ENCODE data around the gene MT1M.
A peak's percentile ranks its signal among the peaks of the same experiment; 100 is the strongest.
"Not testable (repeated sequence)": the region's sequence is repeated elsewhere in the genome, so short reads cannot be mapped to it uniquely, and the experiment has no call there.

The MT1M gene

DNA sequence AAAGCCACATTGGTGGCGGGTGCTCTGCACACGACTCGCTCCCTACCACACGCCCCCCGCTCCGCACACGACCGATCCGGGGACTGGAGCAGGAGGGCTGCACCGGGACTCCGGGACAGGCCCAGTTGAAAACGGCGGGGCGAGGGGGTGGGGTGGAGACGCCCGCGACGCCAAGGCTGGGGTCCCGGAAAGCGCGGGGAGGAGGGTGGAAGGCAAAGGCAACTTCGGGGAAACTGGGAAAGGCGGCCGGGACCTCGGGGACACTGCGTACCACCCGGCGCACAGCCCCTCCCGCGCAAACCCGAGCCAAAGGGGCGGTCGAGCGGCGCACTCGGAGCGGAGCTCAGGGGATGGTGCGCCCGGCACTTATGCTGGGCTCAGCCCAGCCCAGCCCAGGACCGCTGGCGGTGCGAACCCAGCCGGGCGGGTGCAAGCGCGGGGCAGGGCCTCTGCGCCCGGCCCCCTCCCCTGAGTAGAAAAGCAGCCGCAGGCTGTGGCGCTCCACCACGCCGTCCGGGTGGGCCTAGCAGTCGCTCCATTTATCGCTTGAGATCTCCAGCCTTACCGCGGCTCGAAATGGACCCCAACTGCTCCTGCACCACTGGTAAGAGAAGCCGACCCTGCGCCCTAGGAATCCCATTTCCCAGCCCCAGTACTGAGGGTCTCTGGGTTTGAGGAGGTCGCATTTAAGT lies at the start of gene MT1M:
MT1M (plus strand) TSS at position 504 of the 692 bp plus-strand sequence; CDS start at position 577, 73 bp downstream.
- H3K9ac ChIP-seq (ENCODE audit: low read depth, low read length): peak within 1 kb of the TSS; percentile 37; the same call in 1 of the 2 replicates
- H3K36me3 ChIP-seq (ENCODE audit: insufficient read depth, low read length): no peaks in the 10 kb centered on the region
- H3K9me3 ChIP-seq (ENCODE audit: control insufficient read depth, insufficient read depth, low read length): no peaks in the 10 kb centered on the region
- H3K4me1 ChIP-seq (ENCODE audit: insufficient read depth, low read length): 0 out of 2 replicates have a peak, but pooled peaks cover 4% of the 10 kb centered on the region

DNA sequence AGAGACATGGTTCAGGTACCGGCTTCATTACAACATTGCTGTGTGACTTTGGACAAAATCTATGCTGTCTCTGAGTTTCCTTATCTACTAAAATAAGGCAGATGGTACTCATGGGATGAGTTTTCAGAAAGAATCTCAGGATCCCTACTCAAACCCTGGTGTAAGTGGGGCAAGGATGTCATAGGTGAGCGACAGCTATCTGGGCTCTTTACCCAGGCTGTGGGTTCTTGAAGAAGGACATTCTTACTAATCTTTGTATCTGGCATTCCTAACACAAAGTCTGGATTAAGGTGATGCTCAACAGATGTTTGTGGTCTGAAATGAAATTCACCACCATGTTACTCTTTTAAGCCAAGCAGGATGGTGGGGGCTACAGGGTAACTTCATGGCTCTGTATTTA lies 49.5 kb upstream of the MT1M start:
- not testable (repeated sequence) for H3K9ac ChIP-seq (ENCODE audit: low read depth, low read length); H3K9me3 ChIP-seq (ENCODE audit: control insufficient read depth, insufficient read depth, low read length); H3K36me3 ChIP-seq (ENCODE audit: insufficient read depth, low read length); H3K4me1 ChIP-seq (ENCODE audit: insufficient read depth, low read length)

DNA sequence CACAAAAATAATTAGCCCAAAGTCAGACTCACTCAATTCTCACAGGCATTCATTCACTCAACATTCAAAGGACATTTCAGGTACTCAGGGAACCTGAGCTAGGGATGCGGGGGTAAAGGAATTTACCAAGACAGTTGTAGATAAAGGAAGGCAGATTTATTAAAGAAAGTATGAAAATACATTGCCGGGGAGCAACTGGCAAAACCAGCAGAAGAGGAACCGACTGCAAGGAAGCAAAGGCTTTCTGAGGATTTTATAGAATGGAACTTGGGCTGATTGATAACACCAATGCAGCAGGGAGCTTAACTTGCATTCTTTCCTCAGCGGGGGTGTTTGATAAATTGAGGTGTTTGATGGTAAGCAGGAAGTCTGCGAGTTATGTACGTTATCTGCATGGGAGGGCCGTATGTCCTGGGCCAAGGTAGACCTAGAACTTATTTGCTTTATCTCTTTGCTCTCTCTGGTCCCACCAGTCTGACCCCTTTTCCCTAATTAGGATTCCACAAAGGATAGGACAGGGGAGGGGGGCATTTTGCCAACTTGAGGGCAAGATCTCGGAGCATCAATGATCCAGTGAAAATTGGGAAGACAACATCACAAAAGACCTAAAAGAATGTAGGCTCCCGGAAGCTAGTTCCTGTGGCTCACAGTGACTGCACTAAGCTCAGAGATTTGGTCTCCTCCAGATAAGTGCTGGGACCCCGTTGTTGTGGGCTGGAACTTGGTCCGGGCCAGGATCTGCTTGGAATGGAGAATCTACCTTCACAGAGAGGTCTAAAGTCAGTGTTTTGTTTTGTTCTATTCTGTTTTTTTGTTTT lies 48.9 kb upstream of the MT1M start:
- H3K4me1 ChIP-seq (ENCODE audit: insufficient read depth, low read length): no peaks in the 10 kb centered on the region
- H3K9me3 ChIP-seq (ENCODE audit: control insufficient read depth, insufficient read depth, low read length): no peaks in the 10 kb centered on the region
- no peaks in the 10 kb centered on the region for H3K36me3 ChIP-seq (ENCODE audit: insufficient read depth, low read length)
- H3K9ac ChIP-seq (ENCODE audit: low read depth, low read length): no peak overlapping the region

DNA sequence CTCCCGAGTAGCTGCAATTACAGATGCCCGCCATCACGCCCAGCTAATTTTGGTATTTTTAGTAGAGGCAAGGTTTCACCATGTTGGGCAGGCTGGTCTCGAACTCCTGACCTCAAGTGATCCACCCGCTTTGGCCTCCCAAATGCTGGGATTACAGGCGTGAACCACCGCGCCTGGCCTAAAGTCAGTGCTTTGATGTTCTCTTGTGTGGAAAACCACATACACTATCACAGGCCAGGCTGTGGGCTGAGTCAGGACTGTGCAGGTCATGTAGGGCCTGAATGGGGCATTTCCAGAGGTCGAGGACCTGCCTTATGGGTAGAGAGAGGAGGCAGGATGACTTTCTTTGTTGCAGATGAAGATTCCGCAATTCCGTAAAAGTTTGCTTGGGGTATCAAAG lies 48.2 kb upstream of the MT1M start:
- Histone ChIP-seq H3K9ac (ENCODE audit: low read depth, low read length) (no peak overlapping the region), H3K36me3 (ENCODE audit: insufficient read depth, low read length) (no peaks in the 10 kb centered on the region), H3K4me1 (ENCODE audit: insufficient read depth, low read length) (no peaks in the 10 kb centered on the region; the same call in 1 of the 2 replicates), H3K9me3 (ENCODE audit: control insufficient read depth, insufficient read depth, low read length) (no peaks in the 10 kb centered on the region)

DNA sequence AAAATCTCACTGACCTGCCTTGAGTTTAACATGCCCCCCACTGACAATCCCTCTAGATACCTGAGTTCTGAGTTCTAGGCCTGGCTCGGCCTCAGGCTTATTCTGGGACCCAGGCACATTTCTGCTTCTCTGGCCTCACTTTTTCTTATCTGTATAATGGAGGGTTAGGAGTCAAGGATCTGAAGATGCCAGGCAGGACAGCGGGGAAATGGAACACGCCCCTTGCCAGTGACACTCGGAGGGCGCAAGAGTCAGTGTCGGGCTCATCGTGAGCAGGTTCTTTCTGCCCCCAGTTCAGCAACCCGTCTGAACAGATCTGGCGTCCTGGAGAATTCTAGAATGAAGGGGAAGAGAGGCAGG lies 43.7 kb upstream of the MT1M start:
- Histone ChIP-seq H3K4me1 (ENCODE audit: insufficient read depth, low read length) (no peaks in the 10 kb centered on the region; the same call in 1 of the 2 replicates), H3K9me3 (ENCODE audit: control insufficient read depth, insufficient read depth, low read length) (no peaks in the 10 kb centered on the region; the same call in 1 of the 2 replicates), H3K36me3 (ENCODE audit: insufficient read depth, low read length) (no peaks in the 10 kb centered on the region), H3K9ac (ENCODE audit: low read depth, low read length) (peak overlapping the region; percentile 56)

DNA sequence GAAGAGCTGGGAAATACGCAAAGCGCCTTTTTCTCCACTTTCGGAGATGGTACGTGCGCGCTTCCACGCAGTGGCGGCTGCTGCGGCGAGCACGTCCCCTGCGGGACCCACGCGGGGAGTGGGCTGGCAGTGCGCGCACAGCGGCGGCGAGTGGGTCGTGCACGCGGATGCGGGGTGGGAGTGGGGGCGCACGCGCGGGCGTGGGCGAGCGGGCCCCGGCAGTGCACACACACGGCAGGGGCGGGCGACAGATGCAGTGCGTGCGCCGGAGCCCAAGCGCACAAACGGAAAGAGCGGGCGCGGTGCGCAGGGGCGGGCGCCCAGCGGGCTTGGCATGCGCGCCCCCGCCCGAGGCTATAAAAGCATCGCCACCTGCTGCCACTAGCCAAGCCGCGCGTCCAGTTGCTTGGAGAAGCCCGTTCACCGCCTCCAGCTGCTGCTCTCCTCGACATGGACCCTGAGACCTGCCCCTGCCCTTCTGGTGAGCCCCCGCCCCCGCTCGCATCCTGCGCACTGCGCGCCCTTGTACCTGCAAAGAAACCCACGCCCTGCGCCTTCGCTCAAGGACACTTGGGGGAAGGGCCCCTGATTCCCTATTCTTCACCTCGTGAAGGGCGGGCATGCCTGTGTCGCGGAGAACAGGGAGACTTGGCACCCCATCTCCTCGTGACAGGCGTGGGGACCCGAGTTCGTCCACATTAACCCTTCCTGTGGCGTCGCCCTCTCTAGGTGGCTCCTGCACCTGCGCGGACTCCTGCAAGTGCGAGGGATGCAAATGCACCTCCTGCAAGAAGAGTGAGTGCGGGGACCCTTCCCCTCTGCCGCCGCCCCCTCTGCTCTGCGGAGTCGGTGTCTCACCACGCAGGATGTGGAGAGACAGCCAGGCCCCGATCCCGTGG lies 43.1 kb upstream of the MT1M start, which contains the start of gene MT3:
MT3 (plus strand) TSS at position 388 of the 899 bp plus-strand sequence; CDS start at position 451, 63 bp downstream.
- Histone ChIP-seq H3K4me1 (ENCODE audit: insufficient read depth, low read length) (no peaks in the 10 kb centered on the region; the same call in 1 of the 2 replicates), H3K9ac (ENCODE audit: low read depth, low read length) (peak within 1 kb of the TSS; percentile 56), H3K9me3 (ENCODE audit: control insufficient read depth, insufficient read depth, low read length) (no peaks in the 10 kb centered on the region; the same call in 1 of the 2 replicates), H3K36me3 (ENCODE audit: insufficient read depth, low read length) (no peaks in the 10 kb centered on the region)

DNA sequence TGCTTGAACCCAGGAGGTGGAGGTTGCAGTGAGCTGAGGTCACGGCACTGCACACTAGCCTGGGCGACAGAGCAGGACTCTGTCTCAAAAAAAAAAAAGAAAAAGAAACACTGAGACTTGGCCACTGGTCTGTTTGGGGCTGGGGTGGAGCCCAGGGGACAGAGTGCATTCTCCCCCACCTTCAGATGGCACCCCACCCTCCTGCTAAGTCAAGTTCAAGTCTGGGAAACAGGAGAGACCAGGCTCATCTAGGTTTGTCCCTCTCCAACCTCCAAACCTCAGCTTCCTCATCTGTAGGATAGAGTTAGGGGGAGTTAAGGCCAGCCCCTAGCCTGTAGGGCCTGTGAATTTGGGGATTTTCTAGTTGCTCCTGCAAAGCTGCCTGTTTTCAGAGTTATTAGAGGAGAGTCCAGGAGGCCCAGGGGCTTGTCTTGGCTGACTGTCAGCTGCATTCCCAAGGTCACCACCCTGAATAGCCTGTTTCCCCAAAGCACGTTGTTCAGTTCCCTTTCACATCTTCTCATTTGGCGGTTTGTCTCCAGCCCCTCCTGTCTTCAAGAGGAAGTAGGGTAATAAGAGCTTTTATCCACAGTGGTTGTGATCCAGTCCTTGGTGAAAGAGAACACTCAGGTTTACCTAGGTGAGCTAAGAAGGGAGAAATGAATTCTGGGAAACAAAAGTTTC lies 40.9 kb upstream of the MT1M start:
- H3K4me1 ChIP-seq (ENCODE audit: insufficient read depth, low read length): no peaks in the 10 kb centered on the region; the same call in 1 of the 2 replicates
- H3K9ac ChIP-seq (ENCODE audit: low read depth, low read length): no peak overlapping the region
- no peaks in the 10 kb centered on the region for H3K36me3 ChIP-seq (ENCODE audit: insufficient read depth, low read length)
- H3K9me3 ChIP-seq (ENCODE audit: control insufficient read depth, insufficient read depth, low read length): no peaks in the 10 kb centered on the region; the same call in 1 of the 2 replicates

DNA sequence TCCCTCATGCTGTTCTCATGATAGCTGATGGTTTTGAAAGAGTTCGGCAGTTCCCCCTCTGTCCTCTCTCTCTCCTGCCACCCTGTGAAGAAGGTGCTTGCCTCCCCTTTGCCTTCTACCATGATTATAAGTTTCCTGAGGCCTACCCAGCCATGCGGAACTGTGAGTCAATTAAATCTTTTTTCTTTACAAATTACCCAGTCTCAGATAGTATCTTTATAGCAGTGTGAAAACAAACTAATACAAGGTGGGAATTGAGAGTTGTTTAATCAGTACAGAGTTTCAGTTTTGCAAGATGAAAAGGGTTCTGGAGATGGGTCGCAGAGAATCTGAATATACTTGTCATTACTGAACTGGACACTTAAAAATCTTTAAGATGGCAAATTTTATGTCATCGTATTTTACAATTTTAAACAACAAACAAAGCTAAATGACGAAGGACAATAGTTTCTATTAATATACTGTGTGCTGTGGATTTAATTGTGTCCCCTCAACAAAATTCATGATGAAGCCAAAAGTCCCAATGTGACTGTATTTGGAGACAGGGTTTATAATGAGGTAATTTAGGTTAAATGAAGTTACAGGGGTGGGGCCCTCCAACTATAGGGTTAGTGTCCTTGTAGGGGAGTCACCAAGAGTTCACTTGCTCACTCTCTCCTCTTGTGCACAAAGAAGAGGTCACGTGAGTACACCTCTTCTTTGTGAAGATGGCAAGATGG lies 38.7 kb upstream of the MT1M start:
- no peaks in the 10 kb centered on the region; the same call in 1 of the 2 replicates for H3K9me3 ChIP-seq (ENCODE audit: control insufficient read depth, insufficient read depth, low read length)

DNA sequence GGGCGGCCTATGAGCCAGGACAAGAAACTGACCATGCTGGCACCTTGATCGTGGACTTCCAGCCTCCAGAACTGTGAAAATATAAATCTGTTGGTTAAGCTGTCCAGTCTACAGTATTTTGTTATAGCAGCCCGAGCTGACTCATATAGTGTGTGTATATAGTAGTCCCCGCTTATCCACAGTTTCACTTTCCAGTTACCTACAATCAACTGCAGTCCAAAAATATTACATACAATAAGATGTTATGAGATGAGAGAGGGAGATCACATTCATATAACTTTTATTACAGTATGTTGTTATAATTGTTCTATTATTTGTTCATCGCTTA lies 38.2 kb upstream of the MT1M start:
- Histone ChIP-seq H3K9ac (ENCODE audit: low read depth, low read length) (no peak overlapping the region), H3K4me1 (ENCODE audit: insufficient read depth, low read length) (no peaks in the 10 kb centered on the region), H3K36me3 (ENCODE audit: insufficient read depth, low read length) (no peaks in the 10 kb centered on the region), H3K9me3 (ENCODE audit: control insufficient read depth, insufficient read depth, low read length) (no peaks in the 10 kb centered on the region; the same call in 1 of the 2 replicates)

More for the DNA sequence above, 38.7 kb upstream of the MT1M start:
- Histone ChIP-seq H3K36me3 (ENCODE audit: insufficient read depth, low read length) (no peaks in the 10 kb centered on the region), H3K4me1 (ENCODE audit: insufficient read depth, low read length) (no peaks in the 10 kb centered on the region; the same call in 1 of the 2 replicates), H3K9ac (ENCODE audit: low read depth, low read length) (no peak overlapping the region)

DNA sequence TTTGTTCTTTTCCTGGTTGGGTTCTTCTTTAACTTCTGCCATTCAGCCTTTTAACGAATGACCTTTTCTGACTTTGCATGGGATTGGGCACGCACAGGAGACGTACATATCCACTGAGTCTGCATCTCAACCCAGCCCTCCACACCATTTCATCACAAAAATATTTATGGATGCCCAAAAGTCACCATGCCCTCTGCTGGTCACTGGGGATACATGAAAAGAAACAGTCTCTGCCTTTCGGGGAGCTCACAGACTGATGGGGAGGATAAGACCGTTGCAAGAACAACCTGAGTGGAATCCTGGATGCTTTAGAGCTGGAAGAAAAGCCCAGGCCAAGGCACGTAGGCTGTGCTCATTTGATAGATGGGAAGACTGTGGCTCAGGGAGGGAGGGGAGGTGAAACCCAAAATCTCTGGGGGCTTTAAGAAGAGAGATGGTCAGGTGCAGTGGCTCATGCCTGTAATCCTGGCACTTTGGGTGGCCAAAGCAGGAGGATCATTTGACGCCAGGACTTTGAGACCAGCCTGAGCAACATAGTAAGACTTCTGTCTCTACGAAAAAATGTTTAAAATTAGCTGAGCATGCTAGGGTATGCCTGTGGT lies 32.0 kb upstream of the MT1M start:
- no peaks in the 10 kb centered on the region for H3K9me3 ChIP-seq (ENCODE audit: control insufficient read depth, insufficient read depth, low read length)
- H3K36me3 ChIP-seq (ENCODE audit: insufficient read depth, low read length): no peaks in the 10 kb centered on the region
- no peak overlapping the region for H3K9ac ChIP-seq (ENCODE audit: low read depth, low read length)
- H3K4me1 ChIP-seq (ENCODE audit: insufficient read depth, low read length): no peaks in the 10 kb centered on the region

DNA sequence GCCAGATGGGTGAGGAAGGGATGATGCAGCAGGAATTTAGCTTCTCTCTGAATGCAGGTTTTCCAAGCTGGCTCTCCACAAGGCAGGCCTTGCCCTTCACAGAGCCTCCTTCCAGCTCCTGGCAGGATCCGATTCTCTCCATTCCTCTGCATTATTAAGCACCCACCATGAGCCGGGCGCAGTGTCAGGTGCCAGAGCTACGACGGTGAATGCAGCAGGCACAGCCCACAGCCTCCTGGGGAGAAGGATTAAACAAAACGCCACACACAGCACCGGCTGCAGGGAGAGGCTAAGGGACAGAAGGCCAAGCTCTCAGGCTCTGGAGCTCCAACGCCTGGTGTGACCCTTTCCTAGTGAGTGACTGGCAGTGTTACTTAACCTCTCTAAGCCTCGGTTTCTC lies 31.1 kb upstream of the MT1M start:
- H3K9ac ChIP-seq (ENCODE audit: low read depth, low read length): no peak overlapping the region
- no peaks in the 10 kb centered on the region for H3K9me3 ChIP-seq (ENCODE audit: control insufficient read depth, insufficient read depth, low read length)
- no peaks in the 10 kb centered on the region for H3K36me3 ChIP-seq (ENCODE audit: insufficient read depth, low read length)
- no peaks in the 10 kb centered on the region for H3K4me1 ChIP-seq (ENCODE audit: insufficient read depth, low read length)

DNA sequence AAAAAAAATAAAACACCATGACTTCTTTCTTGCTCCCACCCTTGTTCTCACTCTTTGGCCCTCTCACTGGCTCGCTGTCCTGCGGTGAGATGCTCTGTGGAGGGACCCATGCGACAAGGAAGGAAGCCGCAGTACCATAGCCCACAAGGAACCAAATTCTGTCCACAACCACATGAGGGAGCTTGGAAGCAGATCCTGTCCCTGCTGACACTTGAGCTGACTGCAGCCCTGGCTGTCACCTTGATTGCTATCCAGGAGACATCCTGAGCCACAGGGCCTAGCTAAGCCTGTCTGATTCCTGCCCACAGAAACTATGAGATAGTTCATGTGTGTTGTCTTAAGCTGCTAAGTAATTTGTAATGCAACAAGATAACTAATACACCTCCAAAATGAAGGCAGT lies 28.9 kb upstream of the MT1M start:
- Histone ChIP-seq H3K9ac (ENCODE audit: low read depth, low read length) (no peak overlapping the region), H3K36me3 (ENCODE audit: insufficient read depth, low read length) (no peaks in the 10 kb centered on the region), H3K9me3 (ENCODE audit: control insufficient read depth, insufficient read depth, low read length) (no peaks in the 10 kb centered on the region), H3K4me1 (ENCODE audit: insufficient read depth, low read length) (peaks cover 16% of the 10 kb centered on the region)

DNA sequence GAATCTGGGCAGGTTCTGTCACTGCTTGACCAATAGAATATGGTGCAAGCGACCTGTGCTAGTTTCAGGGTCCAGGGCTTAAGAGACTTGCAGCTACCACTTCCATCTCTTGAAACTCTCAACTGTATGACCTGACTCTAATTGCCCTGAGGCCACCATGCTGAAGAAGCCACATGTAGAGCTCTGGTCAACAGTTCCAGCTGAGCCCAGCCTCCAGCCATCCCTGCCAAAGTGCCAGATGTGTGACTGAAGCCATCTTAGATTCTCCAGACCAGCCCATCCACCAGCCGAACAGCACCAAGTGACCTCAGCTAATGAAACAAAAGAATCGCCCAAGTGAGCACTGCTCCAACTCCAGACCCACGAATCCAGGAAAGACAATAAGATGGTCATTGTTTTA lies 27.5 kb upstream of the MT1M start:
- Histone ChIP-seq H3K9ac (ENCODE audit: low read depth, low read length) (no peak overlapping the region), H3K36me3 (ENCODE audit: insufficient read depth, low read length) (no peaks in the 10 kb centered on the region), H3K9me3 (ENCODE audit: control insufficient read depth, insufficient read depth, low read length) (no peaks in the 10 kb centered on the region), H3K4me1 (ENCODE audit: insufficient read depth, low read length) (peaks cover 23% of the 10 kb centered on the region)

Measured in ES-I3 (cell line).